Hippocampal formation (tissue), 2 donors: ENCODE results near the gene GLRA2.

ENCODE experiments used
- DNase-seq, 2 donors: peaks; one replicate each; lab custom pipeline; 2025; lab: John Stamatoyannopoulos, UW

Gene GLRA2

DNA sequence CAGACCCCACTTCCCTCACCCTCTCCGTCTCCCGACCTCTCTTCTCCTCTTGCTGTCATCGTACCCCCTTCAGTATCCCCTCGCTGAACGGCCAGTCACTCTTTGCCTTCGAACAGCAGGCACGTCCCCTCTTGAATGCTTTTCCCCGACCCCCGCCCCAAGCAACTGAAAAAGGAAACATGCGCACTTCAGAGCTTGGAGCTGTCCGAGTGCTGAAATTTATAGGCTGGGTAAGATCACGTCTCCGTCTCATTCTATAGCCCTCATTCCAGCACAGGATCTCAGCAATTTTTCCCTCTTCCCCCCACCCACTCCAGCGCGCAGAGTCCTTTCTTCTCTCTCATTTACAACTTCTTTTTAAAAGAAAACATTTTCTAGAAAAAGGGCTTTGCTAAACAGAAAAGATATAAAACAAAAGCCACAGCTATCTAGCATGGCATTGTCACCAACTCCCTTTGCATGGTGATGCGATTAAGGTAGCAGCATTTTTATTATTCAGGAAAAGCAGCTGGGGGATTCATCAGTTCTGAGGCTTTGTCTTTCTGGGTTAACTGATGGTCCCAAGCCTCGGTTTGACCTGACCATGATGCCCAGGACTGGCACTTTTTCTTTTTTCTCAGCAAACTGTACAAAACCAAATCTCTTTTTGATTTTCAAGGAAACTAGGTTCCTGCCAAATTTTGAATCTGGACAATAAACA, at the start of gene GLRA2:
TSS of gene GLRA2 (plus strand) at position 247 of the 700 bp plus-strand sequence. CDS start 522 bp downstream, outside the sequence.
- no peak for DNase-seq

DNA sequence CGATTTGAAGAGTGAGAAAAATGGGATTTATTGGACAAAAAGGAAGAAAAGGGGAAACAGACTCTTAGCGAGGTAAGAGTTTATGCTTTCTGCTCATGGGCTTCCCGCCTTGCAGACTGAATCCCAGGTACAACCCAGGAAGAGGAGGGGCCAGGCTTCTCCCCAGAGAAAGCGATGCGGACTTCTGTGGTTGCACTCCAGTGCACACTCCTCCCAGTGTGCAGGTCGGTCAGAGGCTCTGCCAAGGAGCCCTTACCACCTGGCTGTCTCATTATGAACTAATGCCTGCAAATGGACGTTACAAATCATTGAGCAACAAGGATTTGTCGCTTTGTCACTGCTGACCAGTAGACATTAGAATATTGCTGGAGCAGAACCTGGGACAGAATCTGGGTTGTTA, 39.9 kb upstream of the GLRA2 start:
- no peak for DNase-seq

DNA sequence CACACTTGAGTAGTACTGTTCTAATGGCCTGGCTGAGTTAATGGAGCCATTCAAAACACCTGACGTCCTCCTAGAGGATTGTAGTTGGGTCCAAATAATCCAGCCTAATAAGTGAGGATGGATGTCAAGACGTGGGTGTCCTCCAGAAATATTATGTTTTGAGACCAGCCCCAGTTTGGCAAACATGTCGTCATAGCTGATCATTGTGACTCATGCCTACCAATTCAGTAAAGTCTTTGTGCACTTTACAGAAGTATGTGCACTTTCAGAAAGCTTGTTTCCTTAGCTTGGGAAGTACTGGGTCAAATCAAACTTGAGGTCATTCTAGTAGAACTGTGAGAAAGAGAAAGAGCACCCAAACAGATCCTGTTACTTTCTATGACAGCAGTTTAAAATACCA, 37.6 kb upstream of the GLRA2 start:
- no peak for DNase-seq

DNA sequence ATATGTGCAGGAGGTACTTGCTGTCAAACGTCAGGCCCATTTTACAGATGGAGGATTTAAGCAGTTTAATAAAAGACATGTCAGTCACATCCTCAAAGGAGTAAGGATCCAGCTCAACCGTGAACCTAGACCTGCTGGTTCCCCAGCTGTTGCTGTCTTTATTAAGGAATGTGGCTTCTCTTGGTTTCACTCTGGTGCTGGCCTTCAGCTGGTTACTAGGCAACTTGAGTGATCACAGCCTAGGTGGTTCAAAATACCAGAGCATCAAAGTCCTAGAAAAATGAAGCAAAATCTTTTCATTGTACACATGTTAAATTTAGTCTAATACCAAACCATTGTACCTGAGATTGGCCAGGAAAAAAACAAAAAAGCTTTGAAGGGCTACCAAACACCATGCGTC, 32.7 kb upstream of the GLRA2 start:
- DNase-seq = no peak

DNA sequence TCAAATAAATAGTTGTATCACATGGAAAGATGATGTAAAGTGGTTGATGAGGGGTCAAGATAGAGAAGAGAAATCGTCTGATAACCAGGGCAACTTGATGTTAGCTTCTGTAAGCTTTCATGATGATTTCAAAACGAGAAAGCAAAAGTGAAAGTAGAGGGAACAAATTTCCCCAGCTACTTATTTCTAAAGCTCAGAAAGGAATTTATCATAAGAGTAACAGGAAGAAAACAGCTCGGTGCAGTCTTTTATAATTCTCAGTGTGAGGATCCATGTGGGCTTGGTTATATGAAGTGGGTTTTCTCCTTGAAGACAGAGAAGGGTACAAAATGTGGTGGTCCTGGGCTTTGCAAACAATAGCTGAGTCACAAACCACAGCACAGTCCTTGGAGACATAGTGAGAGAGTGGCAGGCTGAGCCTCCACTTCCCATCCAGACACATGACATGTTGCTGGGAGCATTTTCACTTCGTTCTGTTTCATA, 32.1 kb upstream of the GLRA2 start:
- DNase-seq = no peak

DNA sequence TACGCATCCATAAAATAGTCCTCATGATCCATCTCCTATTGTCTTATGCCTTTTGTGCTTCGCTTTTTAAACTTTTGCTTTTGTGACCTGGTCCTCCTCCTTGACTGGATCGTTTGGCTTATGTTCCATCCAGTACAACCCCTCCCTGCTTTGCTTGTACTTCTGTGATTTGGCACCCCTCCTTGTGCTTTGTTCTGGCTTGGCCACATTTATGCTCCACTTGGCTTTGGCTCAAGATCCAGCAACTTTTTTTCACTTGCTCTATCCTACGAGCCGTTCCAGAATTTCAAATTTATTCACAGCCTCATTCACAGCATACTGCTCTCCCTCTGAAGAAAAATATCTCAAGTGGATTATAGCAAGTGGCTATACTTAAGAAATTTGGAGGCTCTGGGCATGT, 28.0 kb upstream of the GLRA2 start:
- no peak for DNase-seq

DNA sequence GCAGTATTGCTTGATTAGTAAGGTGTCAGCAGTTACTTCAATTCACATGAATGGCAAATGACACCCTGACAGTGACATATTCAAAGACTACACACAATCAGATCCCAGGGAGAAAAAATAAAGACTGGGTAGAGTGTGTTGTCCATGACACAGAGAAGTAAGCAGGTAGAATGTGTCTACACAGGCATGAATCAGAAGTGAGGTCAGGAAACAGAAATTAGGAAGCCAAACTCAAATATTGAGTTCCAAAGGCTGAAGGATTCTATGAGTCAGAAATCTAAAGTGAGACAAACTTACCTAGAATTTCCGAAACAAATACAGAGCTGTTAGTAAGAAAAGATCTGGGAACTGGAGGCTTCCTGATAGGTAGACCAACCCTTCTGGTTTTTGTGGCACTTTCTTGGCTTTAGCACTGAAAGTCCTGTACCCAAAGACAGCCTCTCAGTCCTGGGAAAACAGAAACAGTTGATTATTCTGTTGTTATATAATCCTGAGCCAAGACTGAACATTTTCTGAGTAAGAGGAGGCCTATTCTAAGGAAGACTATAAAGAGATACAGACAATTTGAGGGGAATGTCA, 24.3 kb upstream of the GLRA2 start:
- no peak for DNase-seq

DNA sequence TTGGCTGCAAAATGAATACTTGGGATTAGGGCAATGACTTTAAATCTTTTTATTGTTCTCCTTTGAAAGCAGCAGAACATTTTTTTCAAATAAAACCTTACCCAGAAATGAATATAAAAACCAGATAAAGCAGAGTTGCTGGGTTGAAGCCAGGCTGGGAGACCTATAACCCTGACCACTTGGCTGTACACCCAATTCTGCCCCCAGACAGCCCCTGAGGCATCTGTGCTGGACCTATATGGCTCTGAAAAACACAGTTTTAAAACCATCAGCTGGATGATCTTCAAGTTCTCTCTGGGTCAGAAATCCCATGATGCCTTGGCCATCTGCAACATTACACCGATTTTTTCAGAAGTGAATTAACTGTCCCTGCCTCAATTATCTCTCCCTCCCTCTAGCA, 23.7 kb upstream of the GLRA2 start:
- DNase-seq = no peak

DNA sequence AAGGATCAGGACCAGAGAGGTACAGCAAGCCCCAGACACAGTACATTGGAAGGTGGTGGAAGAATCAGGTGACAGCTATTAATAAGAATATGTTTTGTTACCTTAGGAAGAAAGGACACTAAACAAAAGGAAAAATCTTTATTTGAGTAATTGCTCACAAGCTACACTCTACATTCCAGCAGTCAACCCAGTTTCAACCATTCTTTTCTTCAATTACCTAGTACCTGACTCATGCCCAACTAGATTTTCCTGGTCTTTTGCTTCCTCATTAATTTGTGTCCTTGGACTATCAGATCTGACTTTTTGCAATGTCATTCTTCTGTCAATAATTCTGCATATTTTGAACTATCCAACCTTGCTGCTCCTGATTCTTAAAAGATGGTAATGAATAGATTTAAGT, 22.5 kb upstream of the GLRA2 start:
- DNase-seq = no peak

DNA sequence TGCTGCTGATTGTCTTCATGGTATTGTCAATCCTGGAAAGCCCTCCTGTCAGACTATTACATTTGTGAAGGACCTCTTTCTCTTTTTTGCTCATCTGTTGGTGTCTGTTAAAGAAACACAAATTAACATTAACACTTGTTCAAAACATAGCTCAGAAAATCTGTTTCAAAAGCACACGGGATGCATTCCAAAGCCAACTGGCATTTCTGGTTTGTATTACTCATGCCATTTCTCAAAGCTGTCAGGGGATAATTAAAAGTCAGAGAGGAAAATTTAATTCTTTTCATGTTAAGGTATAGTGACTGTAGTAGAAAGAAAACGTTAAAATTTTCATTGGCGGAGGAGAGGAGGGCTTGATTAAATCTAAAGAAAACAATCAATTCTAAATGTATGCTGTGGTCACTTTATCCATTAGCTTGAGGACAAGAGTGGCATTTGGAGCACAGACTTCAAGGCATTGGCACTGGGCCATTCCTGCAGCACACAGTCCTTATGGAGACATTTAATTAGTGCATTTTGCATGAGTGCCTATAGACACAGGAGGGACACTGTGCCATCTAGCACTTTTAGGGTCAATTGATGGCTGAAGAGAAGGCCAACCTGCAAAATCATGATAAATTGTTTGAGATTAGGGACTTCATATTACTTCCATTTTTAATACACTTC, 21.2 kb upstream of the GLRA2 start:
- DNase-seq = no peak

DNA sequence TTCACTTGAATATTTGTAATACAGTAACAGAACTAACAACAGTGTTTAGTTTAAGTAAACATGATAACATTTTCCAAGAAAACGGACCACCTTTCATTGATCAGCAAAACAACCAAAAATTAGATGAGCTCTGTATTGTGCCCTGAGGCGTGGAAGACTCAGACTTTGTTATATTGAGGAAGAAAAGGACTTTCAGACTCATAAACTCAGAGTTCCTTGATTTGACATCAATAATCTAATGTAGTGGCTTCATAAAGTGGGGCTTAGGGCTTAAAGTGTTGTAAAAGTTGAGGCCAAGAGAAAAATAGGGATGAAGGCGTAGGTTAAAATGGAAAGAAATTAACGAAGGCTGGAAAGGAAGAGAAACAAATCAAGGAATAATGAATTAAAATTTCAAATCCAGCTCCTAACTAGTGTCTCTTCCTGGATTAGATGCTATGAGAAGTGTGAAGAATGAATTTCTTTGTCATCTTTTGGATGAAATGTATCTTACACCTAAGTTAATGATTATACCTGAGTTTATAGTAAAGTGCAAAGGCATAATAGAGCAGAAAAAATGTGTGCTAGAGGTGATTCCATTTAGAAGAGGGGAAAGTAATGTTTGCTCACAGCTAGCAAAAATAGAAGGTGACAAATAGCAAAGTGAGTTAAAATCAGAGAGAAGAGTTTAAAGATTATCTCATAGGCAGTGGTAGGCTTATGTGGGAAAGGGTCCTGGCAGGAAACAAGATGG, 19.8 kb upstream of the GLRA2 start:
- DNase-seq = no peak

DNA sequence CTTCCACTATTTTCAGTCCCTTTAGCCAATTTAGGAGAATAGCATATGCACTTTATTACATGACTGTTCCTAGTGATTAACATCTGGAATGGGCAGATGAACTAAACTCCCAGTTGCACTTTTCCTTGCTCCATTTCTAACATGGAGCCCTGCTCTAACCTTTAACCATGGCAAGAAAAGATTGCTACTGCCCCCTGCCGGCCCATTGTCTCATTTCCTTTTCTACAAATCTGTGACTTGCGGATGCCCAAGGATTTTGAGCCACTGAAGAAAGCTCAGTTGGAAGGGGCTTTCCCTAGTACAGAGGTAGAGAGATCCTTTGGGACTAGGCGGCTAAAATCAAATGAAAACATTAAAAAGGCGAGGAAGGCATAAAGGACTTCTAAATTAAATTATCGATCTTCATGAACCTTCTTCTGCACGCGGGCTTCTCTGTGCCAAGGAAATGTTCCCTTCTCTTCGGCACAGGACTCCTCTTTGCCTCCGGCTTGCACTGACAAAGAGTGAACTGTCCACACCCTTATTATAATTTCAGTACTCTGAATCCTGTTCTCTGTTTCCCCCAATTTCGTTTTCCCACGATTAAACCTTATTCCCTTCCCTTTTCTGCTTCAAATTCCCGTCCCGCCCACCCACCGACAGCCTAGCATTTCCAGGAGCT, 577 bp upstream of the GLRA2 start:
- DNase-seq = peak; percentile 2 to 20

DNA sequence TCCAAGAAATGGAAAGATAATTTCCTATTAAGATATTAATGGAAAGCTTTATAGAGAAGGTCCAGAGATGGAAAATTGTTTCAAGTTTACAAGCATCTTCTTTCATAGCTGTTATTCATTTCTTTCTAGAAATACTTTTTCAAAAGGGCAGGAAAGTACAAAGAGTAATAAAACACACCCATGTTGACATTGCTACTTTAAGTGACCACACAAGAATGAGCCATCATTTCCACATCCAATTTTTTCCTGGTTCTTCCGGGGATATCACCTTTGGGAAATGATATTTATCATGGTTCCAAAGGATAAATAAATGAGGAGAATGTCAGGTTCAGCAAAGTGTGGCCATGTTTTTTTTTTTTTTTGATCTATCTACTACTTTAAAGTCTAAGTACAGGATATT, 4.5 kb downstream of the GLRA2 start:
- no peak for DNase-seq

DNA sequence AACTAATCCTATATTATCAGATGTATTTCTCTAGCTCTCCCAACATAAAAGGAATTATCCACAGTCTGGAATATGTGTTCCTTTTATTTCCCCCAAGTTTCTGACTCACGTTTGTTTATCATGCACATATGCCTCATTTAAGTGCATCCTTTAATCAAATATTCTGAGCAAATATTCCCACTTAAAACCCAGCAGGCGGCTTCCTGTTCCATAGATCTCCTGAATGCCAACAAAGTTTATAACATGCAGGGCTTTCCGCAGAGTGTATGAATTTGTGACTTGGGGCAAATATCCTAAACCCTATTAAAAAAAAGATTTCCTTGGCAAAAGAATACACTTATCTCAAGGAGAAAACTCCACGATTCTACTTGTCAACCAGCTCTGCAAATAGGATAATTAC, 16.9 kb downstream of the GLRA2 start:
- DNase-seq = no peak

DNA sequence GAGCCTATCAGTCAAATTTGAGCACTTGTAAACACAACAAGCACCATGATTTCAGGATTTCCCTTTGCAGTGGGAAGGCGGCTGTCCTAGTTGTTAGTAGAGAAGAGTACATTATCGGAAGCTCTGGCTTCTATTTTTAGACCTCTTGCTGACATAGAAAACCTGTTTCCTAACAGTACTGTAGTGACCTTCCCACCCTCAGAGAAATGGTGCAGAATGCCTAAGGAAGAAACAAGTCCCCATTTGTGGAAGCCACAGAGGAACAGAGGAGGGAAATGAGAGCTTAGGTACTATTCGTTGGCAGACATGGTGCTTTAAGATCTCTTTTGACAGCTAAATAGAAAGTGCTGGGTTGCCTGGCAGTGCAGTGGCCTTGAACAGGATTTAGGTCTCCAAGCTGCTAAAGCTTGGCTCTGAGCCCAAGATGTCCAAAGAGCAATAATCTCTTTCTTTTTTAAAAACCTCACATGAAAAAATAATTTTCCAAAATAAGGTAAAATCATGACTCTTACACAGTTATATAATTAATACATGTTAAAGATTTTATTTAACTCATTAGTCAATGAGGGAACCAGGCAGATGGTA, 24.9 kb downstream of the GLRA2 start:
- no peak for DNase-seq

DNA sequence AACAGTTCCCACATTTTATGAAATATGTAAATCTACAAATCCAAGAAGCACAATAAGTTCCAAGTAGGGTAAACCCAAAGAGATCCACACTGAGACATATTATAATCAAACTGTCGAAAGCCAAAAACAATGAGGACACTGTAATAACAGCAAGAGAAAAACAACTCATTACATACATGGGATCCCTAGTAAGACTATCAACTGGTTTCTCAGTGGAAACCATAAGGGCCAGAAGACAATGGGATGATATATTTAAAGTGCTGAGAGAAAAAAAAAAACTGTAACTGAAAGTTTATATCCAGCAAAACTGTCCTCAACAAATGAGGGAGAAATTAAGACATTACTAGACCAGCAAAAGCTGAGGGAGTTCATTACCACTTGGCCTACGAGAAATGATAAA, 34.7 kb downstream of the GLRA2 start:
- no peak for DNase-seq

DNA sequence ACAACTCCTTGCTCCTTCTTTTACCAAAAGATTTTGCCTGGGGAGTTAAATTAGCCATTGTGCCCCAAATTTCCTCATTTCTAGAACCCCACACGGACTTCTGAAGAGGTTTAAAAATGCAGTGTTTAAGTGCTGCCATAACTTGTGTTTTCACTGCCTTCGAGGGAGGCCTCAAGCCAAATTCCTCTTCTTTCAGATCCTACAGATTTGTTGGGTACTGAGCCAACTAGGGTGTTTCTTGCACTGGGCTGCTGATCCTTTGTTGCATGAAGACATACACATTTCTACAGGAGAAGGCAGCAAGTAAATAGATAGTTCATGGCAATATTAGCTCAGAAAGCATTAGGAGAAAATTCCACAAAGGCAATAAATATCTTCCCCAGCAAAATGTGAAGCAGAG, 43.8 kb downstream of the GLRA2 start:
- DNase-seq = no peak

DNA sequence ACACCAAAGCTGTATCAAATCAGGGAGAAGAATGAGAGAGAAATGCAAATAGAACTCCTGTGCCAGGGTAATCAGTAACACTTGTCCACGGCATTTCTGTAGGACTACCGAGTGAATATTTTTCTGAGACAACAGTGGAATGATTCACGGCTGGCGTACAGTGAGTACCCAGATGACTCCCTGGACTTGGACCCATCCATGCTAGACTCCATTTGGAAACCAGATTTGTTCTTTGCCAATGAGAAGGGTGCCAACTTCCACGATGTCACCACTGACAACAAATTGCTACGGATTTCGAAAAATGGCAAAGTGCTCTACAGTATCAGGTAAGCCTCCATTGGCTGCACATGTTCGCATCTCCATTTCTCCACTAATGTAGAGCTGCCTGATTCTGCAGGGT, 51.7 kb downstream of the GLRA2 start:
- DNase-seq = no peak

DNA sequence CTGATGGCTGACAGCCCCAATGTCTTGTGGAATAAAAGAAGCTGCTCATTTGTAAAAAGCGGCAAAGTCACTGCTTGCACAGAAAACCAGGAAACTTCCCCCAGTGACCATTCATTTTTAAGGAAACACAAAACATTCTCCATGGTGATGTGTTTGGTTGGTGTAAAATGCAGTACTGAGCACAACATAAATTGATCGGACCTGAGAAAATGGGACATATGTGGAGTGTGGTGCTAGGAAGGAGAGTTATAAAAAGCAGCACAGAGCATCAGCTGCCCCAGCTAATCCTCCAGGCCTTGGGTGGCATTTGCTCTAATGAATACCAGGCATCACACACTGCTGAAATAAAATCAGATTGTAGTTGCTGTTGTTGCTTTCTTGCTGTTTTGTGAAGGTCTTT, 55.2 kb downstream of the GLRA2 start:
- no peak for DNase-seq

DNA sequence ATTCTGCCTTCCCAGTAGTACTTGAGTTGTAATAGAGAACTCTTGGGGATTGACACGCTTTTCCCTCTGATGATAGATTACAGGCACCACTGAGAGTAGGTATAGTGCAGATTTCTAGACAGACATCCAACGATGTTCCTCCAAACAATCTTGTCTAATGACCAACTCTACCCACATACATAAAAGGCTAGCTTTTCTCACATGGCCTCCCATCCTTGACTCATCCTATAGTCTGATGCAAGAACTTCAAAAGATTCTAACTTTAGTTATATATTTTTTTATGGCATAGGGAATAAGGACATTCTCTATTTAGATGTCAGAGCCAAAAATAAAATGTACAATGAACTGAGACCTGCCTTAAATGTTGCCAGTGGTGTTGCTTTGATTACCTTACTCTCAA, 60.9 kb downstream of the GLRA2 start:
- no peak for DNase-seq

DNA sequence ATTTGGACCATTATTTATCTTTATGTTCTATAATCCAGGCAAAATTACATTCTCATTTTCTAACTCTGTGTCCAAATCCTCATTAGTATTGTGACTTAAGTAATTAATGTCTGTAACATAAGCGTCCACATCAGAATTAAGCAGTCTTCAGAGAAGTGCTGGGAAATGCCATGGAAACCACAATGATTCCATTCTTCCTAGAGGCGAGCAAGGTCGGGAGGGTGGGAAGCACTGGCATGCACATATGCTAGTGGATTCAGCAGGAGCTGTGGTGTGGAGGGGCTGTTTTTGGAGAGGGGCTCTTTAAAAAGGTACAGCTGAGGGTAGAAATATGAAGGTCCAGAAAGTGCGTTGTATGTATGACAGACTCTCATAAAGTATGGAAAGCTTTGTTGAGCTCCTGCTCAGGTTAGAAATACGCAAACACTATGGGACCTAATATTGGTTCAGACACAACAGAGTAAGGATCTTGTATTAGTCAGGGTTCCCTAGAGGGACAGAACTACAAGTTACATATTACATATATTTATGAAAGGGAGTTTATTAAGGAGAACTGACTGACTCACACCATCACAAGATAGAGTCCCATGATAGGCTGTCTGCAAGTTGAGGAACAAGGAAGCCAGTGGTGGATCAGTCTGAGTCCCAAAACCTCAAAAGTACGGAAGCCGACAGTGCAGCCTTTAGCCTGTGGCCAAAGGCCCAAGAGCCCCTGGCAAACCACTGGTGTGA, 61.5 kb downstream of the GLRA2 start:
- no peak for DNase-seq
